Kidney epithelial cell (primary cell): ENCODE data around the gene GAL3ST2. TPM values are rescaled to one million over a fixed set of nuclear protein-coding genes. Genes with fewer than 3 reads are reported as not detected.
"Not testable (repeated sequence)": the region's sequence is repeated elsewhere in the genome, so short reads cannot be mapped to it uniquely, and the experiment has no call there.

Source experiments
- DNase-seq: peaks from one replicate; pipeline ENCODE4 v3.0.0-alpha.2; 2010; ENCODE audit warnings: low read depth
- H3K27me3 ChIP-seq: 2 replicates; pipeline ENCODE4 v1.6.0; 2011; ENCODE audit warnings: low read length; ENCODE audit not compliant: control insufficient read depth, insufficient read depth
- H3K36me3 ChIP-seq: 2 replicates; pipeline ENCODE4 v1.5.1; 2011; ENCODE audit warnings: low read length; ENCODE audit not compliant: control insufficient read depth, insufficient read depth
- H3K4me3 ChIP-seq: 2 replicates; pipeline ENCODE4 v1.5.1; 2011; ENCODE audit warnings: low read depth, mild to moderate bottlenecking, control low read depth, low read length
- total RNA-seq: library from RNA; depleted of rRNA; stranded (reverse); fragments of >200 nt; gene quantifications from 2 replicates; pipeline ENCODE4 v1.2.3, GENCODE V29; 2015
- TF ChIP-seq, protein P1 (sequence below): IDR thresholded peaks from 2 replicates; pipeline ENCODE4 v1.5.1; 2011; ENCODE audit warnings: mild to moderate bottlenecking, moderate library complexity, low read length, control low read depth, inconsistent platforms; ENCODE audit not compliant: insufficient read depth, poor library complexity, severe bottlenecking

GAL3ST2 gene
- total RNA-seq, 1 donor from 2014 or later: not detected

DNA sequence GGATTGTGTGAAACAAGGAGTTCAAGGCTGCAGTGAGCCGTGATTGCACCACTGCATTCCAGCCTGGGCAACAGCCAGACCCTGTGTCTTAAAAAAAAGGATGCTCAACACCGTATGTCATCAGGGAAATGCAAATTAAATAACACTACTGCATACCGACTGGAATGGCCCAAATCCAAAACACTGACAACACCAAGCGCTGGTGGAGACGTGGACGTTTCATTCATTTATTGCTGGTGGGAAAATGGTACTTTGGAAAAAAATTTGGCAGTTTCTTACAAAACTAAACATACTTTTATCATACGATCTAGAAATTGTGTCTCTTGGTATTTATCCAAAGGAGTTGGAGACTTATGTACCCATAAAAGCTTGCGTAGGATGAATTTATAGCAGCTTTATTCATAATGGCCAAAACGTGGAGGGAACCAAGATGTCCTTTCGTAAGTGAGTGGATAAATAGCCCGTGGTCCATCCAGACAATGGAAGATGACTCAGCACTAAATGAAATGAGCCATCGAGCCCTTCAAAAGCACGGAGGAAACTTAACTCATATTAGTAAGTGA lies 56.6 kb downstream of the GAL3ST2 start:
- Histone ChIP-seq H3K4me3 (no peak overlapping the region), H3K27me3 (peaks cover 5% of the 10 kb centered on the region), H3K36me3 (no peaks in the 10 kb centered on the region)
- DNase-seq: no peak
- TF ChIP-seq, protein P1, sequence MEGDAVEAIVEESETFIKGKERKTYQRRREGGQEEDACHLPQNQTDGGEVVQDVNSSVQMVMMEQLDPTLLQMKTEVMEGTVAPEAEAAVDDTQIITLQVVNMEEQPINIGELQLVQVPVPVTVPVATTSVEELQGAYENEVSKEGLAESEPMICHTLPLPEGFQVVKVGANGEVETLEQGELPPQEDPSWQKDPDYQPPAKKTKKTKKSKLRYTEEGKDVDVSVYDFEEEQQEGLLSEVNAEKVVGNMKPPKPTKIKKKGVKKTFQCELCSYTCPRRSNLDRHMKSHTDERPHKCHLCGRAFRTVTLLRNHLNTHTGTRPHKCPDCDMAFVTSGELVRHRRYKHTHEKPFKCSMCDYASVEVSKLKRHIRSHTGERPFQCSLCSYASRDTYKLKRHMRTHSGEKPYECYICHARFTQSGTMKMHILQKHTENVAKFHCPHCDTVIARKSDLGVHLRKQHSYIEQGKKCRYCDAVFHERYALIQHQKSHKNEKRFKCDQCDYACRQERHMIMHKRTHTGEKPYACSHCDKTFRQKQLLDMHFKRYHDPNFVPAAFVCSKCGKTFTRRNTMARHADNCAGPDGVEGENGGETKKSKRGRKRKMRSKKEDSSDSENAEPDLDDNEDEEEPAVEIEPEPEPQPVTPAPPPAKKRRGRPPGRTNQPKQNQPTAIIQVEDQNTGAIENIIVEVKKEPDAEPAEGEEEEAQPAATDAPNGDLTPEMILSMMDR: no peak

DNA sequence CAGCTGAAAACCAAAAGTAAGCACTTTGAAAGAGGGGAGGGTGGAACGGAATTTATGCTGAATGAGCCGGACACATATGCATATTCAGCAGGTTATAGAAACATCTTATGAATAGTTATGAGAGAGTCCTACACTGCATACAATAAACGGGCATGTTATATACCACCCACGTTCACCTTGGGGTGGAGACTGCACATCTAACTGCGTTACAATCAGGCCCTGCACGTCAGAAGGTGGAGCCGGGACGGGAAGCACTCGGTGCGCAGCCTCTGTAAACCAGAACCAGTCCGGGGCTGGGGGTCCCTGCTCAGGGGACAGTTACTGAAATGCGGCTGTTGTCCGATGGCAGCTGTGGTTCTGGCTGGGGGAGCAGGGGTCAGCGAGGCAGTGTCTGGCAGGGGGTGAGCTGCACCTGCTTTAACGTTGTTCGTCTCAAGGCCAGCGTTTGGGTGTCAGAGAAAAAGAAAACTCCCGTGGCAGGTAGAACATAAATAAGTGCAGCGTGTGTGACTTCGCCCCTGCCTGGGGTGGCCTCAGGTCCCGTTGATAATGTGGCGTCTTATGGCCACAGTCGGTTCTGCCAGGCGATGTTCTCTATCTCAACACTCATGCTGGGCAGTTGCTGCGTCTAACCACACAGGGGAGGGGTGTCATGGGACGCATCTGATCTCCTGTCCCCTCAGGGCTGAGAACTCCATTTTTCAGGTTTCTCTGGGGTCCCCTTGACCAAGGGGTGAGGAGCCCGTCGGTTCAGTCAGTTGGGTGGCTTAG lies 57.3 kb downstream of the GAL3ST2 start:
- DNase-seq, H3K36me3 ChIP-seq, H3K4me3 ChIP-seq, H3K27me3 ChIP-seq: not testable (repeated sequence)

DNA sequence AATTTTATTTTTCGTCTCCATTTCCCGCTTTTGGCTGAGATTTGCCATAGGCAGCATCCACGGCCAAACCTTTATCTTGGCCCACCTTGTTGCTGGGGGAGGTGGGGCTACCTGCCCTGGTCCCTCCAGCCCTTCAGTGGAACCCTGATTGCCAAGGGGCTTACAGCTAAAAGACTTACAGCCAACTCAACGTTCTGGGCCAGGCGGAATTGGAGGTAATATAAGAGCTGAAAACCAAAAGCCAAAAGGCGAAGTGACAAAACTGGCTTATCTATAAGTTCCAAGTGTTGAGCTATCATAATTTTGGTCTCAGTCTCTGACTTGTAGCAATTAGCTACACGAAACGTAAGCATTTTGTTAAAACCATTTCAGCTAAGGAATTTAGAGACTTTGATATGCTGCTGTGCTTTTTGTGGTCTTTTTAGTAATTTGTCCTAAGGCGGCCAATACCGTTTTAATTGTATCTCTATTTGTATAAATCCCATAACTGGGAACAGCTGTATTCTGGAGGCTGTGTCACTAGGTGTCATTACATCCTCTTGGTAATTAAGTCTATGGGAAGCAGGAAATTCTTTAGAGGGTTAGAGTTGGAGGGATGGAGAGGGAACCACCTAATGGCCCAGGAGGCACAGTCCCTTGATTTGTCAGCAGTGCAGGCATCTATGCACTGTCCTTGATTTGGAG lies 58.0 kb downstream of the GAL3ST2 start:
- Histone ChIP-seq H3K36me3 (no peaks in the 10 kb centered on the region), H3K4me3 (no peak overlapping the region), H3K27me3 (peaks cover 8% of the 10 kb centered on the region)
- no peak for DNase-seq
- TF ChIP-seq, protein P1: no peak

DNA sequence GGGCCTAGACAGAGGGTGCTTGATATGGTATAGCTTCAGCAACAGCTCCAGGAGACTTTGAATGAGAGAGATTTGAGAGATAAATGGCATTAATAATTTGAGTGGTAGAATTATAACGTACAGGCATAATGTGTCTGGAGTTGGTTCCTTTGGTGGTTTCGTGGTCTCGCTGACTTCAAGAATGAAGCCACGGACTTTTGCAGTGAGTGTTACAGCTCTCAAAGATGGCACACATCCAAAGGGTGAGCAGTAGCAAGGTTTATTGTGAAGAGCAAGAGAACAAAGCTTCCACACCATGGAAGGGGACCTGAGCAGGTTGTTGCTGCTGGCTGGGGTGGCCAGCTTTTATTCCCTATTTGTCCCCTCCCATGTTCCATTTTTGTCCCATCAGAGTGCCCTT lies 59.0 kb downstream of the GAL3ST2 start:
- DNase-seq: no peak
- Histone ChIP-seq H3K27me3 (peaks cover 8% of the 10 kb centered on the region), H3K4me3 (no peak overlapping the region), H3K36me3 (no peaks in the 10 kb centered on the region)
- TF ChIP-seq, protein P1: no peak

DNA sequence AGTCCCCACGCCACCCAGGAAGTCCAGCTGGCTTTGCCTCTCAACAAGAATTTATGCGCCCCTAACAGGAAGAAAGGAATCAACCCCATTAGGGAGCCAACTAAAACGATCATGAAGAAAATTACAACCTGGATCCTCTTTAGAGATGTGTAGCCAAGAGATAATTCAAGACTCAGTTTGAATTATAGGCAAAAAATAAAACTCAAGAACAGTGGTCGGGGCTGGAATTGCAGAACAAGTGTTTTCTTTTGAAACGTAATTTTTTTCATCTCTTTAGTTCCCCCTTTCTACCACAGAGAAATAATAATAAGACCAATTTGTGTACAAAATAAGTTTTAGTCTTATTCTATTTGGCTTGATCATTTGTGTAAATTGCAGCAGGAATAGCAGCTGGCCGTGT lies 59.7 kb downstream of the GAL3ST2 start:
- DNase-seq: no peak
- TF ChIP-seq, protein P1: no peak
- no peaks in the 10 kb centered on the region for H3K36me3 ChIP-seq
- H3K4me3 ChIP-seq: no peak overlapping the region
- peaks cover 8% of the 10 kb centered on the region for H3K27me3 ChIP-seq

DNA sequence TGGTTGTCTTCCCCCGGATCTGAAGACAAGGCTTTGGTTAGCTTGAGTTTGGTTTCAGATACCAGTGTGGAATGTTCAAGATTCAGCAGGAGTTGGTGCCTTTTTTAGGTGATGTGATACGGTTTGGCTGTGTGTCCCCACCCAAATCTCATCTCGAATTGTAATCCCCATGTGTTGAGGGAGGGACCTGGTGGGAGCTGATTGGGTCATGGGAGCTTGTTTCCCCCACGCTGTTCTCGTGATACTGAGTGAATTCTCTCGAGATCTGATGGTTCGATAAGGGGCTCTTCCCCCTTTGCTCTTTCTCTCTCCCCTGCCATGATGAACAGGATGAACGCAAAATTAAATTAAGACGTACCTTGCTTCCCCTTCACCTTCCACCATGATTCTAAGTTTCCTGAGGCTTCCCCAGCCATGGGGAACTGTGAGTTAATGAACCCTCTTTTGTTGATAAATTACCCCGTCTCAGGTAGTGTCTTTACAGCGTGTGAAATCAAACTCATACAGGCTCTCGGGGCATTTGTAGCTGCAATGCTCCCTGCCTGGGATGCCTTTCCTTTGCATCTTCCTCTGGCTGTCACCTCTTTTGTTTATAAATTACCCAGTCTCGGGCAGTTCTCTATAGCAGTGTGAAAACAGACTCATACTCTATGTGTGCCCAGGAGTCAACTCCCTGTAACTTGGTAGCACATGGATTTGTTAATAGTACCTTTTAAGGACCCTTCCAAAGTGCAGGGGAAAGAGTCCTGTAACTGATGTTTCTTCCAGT lies 60.8 kb downstream of the GAL3ST2 start:
- Histone ChIP-seq H3K27me3 (peaks cover 8% of the 10 kb centered on the region), H3K36me3 (no peaks in the 10 kb centered on the region), H3K4me3 (no peak overlapping the region)
- DNase-seq: no peak
- TF ChIP-seq, protein P1: no peak
